Suprapubic skin (tissue), 4 donors: Measurements from ENCODE around the gene LMAN1L. TPM values are rescaled to one million over a fixed set of nuclear protein-coding genes. Genes with fewer than 3 reads are reported as not detected.

ENCODE experiments used
- DNase-seq, 2 donors: peaks; one replicate each; pipeline ENCODE4 v3.0.0-alpha.2; 2019; ENCODE audit warnings: low spot score in 2 of 2
- H3K27ac ChIP-seq: fragments of 200-600 bp; sonication (generic); one replicate; pipeline ENCODE4 v1.5.1; 2019
- H3K27me3 ChIP-seq: fragments of 200-600 bp; sonication (generic); one replicate; pipeline ENCODE4 v1.5.1; 2019
- H3K36me3 ChIP-seq: fragments of 200-600 bp; sonication (generic); one replicate; pipeline ENCODE4 v1.5.1; 2019
- H3K4me1 ChIP-seq: fragments of 200-600 bp; sonication (generic); one replicate; pipeline ENCODE4 v1.5.1; 2019
- H3K4me3 ChIP-seq: fragments of 200-600 bp; sonication (generic); one replicate; pipeline ENCODE4 v1.5.1; 2019; ENCODE audit warnings: mild to moderate bottlenecking
- H3K9me3 ChIP-seq: fragments of 200-600 bp; sonication (generic); one replicate; pipeline ENCODE4 v1.5.1; 2019
- CTCF ChIP-seq, 2 donors: fragments of 200-600 bp in 1 of 2; fragments of 450-650 bp in 1 of 2; sonication (generic) in 1 of 2; IDR thresholded peaks; one replicate each; pipeline ENCODE4 v1.5.1; 2016 to 2019; ENCODE audit warnings: antibody characterized with exemption in 2 of 2, mild to moderate bottlenecking in 1 of 2, moderate library complexity in 1 of 2
- EP300 ChIP-seq: sonication (generic); formaldehyde crosslinking; IDR thresholded peaks from one replicate; pipeline ENCODE4 v1.6.1; 2017; ENCODE audit warnings: antibody characterized with exemption
- POLR2A ChIP-seq, 2 donors: fragments of 450-650 bp; IDR thresholded peaks; one replicate each; pipeline ENCODE4 v1.6.1; 2017; ENCODE audit warnings: antibody characterized with exemption in 2 of 2, mild to moderate bottlenecking in 2 of 2, moderate library complexity in 2 of 2
- POLR2AphosphoS5 ChIP-seq, 3 donors: sonication (generic); formaldehyde crosslinking; IDR thresholded peaks; one replicate each; pipeline ENCODE4 v1.6.1; 2017; ENCODE audit warnings: antibody characterized with exemption in 3 of 3
- WGBS: methylation state at CpG from one replicate; pipeline ENCODE4 v1.1.5; 2018; 5-methylcytosine and 5-hydroxymethylcytosine counted together
- total RNA-seq, 4 donors: library from RNA; depleted of rRNA; stranded (reverse); fragments of >200 nt; gene quantifications; one replicate each; pipeline ENCODE4 v1.1.0, GENCODE V29; 2016

LMAN1L gene
- total RNA-seq, 4 donors from 2014 or later: 0.42 TPM; not detected in 3

- DNase-seq: no peak
- Histone ChIP-seq H3K4me1 (peaks cover 12% of the 10 kb centered on the region), H3K27ac (no peak overlapping the region), H3K27me3 (peaks cover 8% of the 10 kb centered on the region), H3K36me3 (no peaks in the 10 kb centered on the region), H3K9me3 (no peaks in the 10 kb centered on the region), H3K4me3 (no peak overlapping the region)
- no peak for TF ChIP-seq EP300
- TF ChIP-seq POLR2A (IDR thresholded peaks at IDR 0.05): no peak
- TF ChIP-seq CTCF (IDR thresholded peaks at IDR 0.05): no peak
- no peak for TF ChIP-seq POLR2AphosphoS5 (IDR thresholded peaks at IDR 0.05)
- WGBS: 89% methylated on average over 7 of the region's 7 CpGs
These were observed 9.1 kb downstream of the LMAN1L start for GRCh38 chr15:74821790-74822158.

- DNase-seq: no peak
- TF ChIP-seq POLR2A (IDR thresholded peaks at IDR 0.05) (no peak), POLR2AphosphoS5 (IDR thresholded peaks at IDR 0.05) (no peak), EP300 (no peak), CTCF (IDR thresholded peaks at IDR 0.05) (no peak)
- Histone ChIP-seq H3K4me1 (peaks cover 12% of the 10 kb centered on the region), H3K27ac (no peak overlapping the region), H3K36me3 (no peaks in the 10 kb centered on the region), H3K27me3 (peaks cover 13% of the 10 kb centered on the region), H3K4me3 (no peak overlapping the region), H3K9me3 (no peaks in the 10 kb centered on the region)
- 88% methylated on average over 4 of the region's 4 CpGs for WGBS
These were observed 9.6 kb downstream of the LMAN1L start for GRCh38 chr15:74822233-74822632.

GRCh38 chr15:74823324-74823723 is 10.7 kb downstream of the LMAN1L start:
- Histone ChIP-seq H3K36me3 (no peaks in the 10 kb centered on the region), H3K27ac (no peak overlapping the region), H3K4me3 (no peak overlapping the region), H3K4me1 (peaks cover 9% of the 10 kb centered on the region), H3K9me3 (no peaks in the 10 kb centered on the region), H3K27me3 (peaks cover 22% of the 10 kb centered on the region)
- 69% methylated on average over 6 of the region's 6 CpGs for WGBS
- no peak for TF ChIP-seq CTCF (IDR thresholded peaks at IDR 0.05)
- no peak for TF ChIP-seq POLR2A (IDR thresholded peaks at IDR 0.05)
- TF ChIP-seq POLR2AphosphoS5 (IDR thresholded peaks at IDR 0.05): no peak
- no peak for TF ChIP-seq EP300
- DNase-seq: no peak

- Histone ChIP-seq H3K27me3 (peaks cover 29% of the 10 kb centered on the region), H3K4me3 (no peak overlapping the region), H3K36me3 (no peaks in the 10 kb centered on the region), H3K9me3 (no peaks in the 10 kb centered on the region), H3K27ac (no peak overlapping the region), H3K4me1 (peaks cover 9% of the 10 kb centered on the region)
- no peak for DNase-seq
- TF ChIP-seq POLR2A (IDR thresholded peaks at IDR 0.05): no peak
- no peak for TF ChIP-seq CTCF (IDR thresholded peaks at IDR 0.05)
- 65% methylated on average over 7 of the region's 7 CpGs for WGBS
These were observed 12.3 kb downstream of the LMAN1L start for GRCh38 chr15:74824976-74825375.

- TF ChIP-seq POLR2A (IDR thresholded peaks at IDR 0.05) (no peak), CTCF (IDR thresholded peaks at IDR 0.05) (no peak), EP300 (no peak)
- H3K27ac ChIP-seq: no peak overlapping the region
- H3K27me3 ChIP-seq: peaks cover 29% of the 10 kb centered on the region
- WGBS: 20% methylated on average over 6 of the region's 10 CpGs
- H3K4me1 ChIP-seq: peaks cover 9% of the 10 kb centered on the region
- H3K36me3 ChIP-seq: no peaks in the 10 kb centered on the region
- no peak overlapping the region for H3K4me3 ChIP-seq
- no peak for DNase-seq
- H3K9me3 ChIP-seq: no peaks in the 10 kb centered on the region
These were observed 13.2 kb downstream of the LMAN1L start for GRCh38 chr15:74825866-74826265.
